ENCODE results near the gene SORBS2. TPM values are rescaled to one million over a fixed set of nuclear protein-coding genes. Genes with fewer than 3 reads are reported as not detected.

SORBS2 gene
- total and polyA plus RNA-seq, 2 of the 4 experiments (the other 2 are of a cell fraction): 0.18 TPM; not detected in 1

DNA sequence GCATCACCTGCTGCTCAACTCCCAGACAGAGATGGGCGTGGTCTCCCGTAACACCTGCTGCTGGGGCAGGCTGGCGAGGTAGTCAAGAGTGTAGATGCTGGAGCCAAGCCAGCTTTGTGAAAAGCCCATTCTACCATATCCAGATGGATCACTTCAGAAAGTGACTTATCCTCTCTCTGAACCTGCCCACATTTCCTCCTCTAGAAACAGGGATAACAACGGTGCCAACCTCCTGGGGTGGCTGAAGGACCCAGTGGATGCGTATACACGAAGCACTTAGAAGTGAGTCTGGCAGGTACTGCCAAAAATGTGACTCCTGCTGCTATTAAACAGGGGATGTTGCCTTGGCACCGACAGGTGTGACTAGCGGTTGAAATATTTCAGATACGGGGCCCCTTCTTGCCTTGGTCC is 95.8 kb downstream of the SORBS2 start:
- H3K56ac ChIP-seq (ENCODE audit: extremely low read depth, insufficient read depth, low read length): no peak overlapping the region
- H3K4me1 ChIP-seq (ENCODE audit: control insufficient read depth, insufficient read depth, low read length): no peaks in the 10 kb centered on the region
- no peaks in the 10 kb centered on the region for H4K20me1 ChIP-seq (ENCODE audit: insufficient read depth, low read length)
- no peak overlapping the region for H2BK15ac ChIP-seq (ENCODE audit: low read depth, low read length)
- H3K23ac ChIP-seq (ENCODE audit: low read depth, low read length): no peak overlapping the region
- H3K79me1 ChIP-seq (ENCODE audit: low read depth in 1 of 2, low read length in 2 of 2): no peaks in the 10 kb centered on the region
- TF ChIP-seq, protein P1, sequence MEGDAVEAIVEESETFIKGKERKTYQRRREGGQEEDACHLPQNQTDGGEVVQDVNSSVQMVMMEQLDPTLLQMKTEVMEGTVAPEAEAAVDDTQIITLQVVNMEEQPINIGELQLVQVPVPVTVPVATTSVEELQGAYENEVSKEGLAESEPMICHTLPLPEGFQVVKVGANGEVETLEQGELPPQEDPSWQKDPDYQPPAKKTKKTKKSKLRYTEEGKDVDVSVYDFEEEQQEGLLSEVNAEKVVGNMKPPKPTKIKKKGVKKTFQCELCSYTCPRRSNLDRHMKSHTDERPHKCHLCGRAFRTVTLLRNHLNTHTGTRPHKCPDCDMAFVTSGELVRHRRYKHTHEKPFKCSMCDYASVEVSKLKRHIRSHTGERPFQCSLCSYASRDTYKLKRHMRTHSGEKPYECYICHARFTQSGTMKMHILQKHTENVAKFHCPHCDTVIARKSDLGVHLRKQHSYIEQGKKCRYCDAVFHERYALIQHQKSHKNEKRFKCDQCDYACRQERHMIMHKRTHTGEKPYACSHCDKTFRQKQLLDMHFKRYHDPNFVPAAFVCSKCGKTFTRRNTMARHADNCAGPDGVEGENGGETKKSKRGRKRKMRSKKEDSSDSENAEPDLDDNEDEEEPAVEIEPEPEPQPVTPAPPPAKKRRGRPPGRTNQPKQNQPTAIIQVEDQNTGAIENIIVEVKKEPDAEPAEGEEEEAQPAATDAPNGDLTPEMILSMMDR (conservative IDR thresholded peaks at IDR 0.05; ENCODE audit: low read depth, low read length): no peak
- TF ChIP-seq RCOR1 (IDR thresholded peaks at IDR 0.05; ENCODE audit: insufficient replicate concordance, low read length) (no peak), CHD1 (IDR thresholded peaks at IDR 0.05; ENCODE audit: low read depth, low read length) (no peak), POLR2A (IDR thresholded peaks at IDR 0.05; ENCODE audit: low read depth, low read length) (no peak), BHLHE40 (IDR thresholded peaks at IDR 0.05; ENCODE audit: low read depth, low read length) (no peak), RFX5 (IDR thresholded peaks at IDR 0.05; ENCODE audit: low read depth, low read length) (no peak), CEBPB (IDR thresholded peaks at IDR 0.05; ENCODE audit: low read depth, low read length) (no peak), RAD21 (IDR thresholded peaks at IDR 0.05; ENCODE audit: low read length) (no peak), NFE2L2 (IDR thresholded peaks at IDR 0.05; ENCODE audit: low read depth, low read length) (no peak), MXI1 (IDR thresholded peaks at IDR 0.05; ENCODE audit: borderline replicate concordance, low read depth, low read length) (no peak), MAZ (IDR thresholded peaks at IDR 0.05; ENCODE audit: borderline replicate concordance, low read depth, low read length) (no peak), SMC3 (IDR thresholded peaks at IDR 0.05; ENCODE audit: low read depth, low read length) (no peak), FOS (IDR thresholded peaks at IDR 0.05; ENCODE audit: low read depth, low read length) (no peak)
- TF ChIP-seq, protein P2, sequence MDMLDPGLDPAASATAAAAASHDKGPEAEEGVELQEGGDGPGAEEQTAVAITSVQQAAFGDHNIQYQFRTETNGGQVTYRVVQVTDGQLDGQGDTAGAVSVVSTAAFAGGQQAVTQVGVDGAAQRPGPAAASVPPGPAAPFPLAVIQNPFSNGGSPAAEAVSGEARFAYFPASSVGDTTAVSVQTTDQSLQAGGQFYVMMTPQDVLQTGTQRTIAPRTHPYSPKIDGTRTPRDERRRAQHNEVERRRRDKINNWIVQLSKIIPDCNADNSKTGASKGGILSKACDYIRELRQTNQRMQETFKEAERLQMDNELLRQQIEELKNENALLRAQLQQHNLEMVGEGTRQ (IDR thresholded peaks at IDR 0.05; ENCODE audit: low read depth, low read length): no peak
- TF ChIP-seq, protein P3, sequence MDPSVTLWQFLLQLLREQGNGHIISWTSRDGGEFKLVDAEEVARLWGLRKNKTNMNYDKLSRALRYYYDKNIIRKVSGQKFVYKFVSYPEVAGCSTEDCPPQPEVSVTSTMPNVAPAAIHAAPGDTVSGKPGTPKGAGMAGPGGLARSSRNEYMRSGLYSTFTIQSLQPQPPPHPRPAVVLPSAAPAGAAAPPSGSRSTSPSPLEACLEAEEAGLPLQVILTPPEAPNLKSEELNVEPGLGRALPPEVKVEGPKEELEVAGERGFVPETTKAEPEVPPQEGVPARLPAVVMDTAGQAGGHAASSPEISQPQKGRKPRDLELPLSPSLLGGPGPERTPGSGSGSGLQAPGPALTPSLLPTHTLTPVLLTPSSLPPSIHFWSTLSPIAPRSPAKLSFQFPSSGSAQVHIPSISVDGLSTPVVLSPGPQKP (IDR thresholded peaks at IDR 0.05; ENCODE audit: borderline replicate concordance, low read depth, low read length): no peak
- WGBS, 2 experiments (ENCODE audit: extremely low coverage in 2 of 2, insufficient read length in 1 of 2): 81% methylated on average over 5 of the region's 9 CpGs; no CpG with 5 or more reads in 1 of the 2 experiments
- BruUV-seq (replicated peaks): no TSS peak
- ChIA-PET CTCF (no interaction called here), POLR2A (ENCODE audit: unreplicated experiment) (no interaction called here)
- intact Hi-C loops (cut with micrococcal nuclease) (no loop called here), in situ Hi-C loops (cut with MboI; ENCODE audit: low sequenced_read_pairs) (no loop called here), dilution Hi-C loops (cut with HindIII; ENCODE audit: low sequenced_read_pairs, unreplicated experiment) (no loop called here)
- H4K5ac ChIP-seq (ENCODE audit: low read depth, low read length): no peak overlapping the region
- peaks cover 19% of the 10 kb centered on the region for H3K27me3 ChIP-seq (ENCODE audit: control insufficient read depth, insufficient read depth, low read length)
- no peak overlapping the region for H4K8ac ChIP-seq (ENCODE audit: low read depth in 2 of 2, low read length in 2 of 2)
- H2BK5ac ChIP-seq (ENCODE audit: low read depth, low read length, poor library complexity, severe bottlenecking): no peak overlapping the region
- no peak overlapping the region for H2AK5ac ChIP-seq (ENCODE audit: low read depth, low read length)
- H3K4me2 ChIP-seq (ENCODE audit: low read depth, low read length): no peak overlapping the region
- H3K18ac ChIP-seq (ENCODE audit: low read depth, low read length): no peak overlapping the region
- no peak overlapping the region for H2AK9ac ChIP-seq (replicated peaks; ENCODE audit: low read depth, low read length, poor library complexity)
- no peak overlapping the region for H3K9ac ChIP-seq (ENCODE audit: low read depth, low read length)
- no peak overlapping the region for H2BK20ac ChIP-seq (ENCODE audit: low read depth, low read length)
- no peak overlapping the region for H4K91ac ChIP-seq (ENCODE audit: insufficient read depth, low read depth, low read length)
- H3K14ac ChIP-seq (replicated peaks; ENCODE audit: low read depth, low read length): no peak overlapping the region
- H3K4me3 ChIP-seq (ENCODE audit: insufficient read depth, low read depth, low read length): no peak overlapping the region
- H2BK120ac ChIP-seq (ENCODE audit: low read depth, low read length): no peak overlapping the region
- H3K36me3 ChIP-seq (ENCODE audit: control insufficient read depth, insufficient read depth, low read length): no peaks in the 10 kb centered on the region
- H3K9me1 ChIP-seq (ENCODE audit: insufficient read depth, low read length): no peaks in the 10 kb centered on the region; the same call in 1 of the 2 replicates
- H2AFZ ChIP-seq (replicated peaks; ENCODE audit: low read length, poor library complexity): no peak overlapping the region
- no peak overlapping the region for H3K4ac ChIP-seq (ENCODE audit: low read depth, low read length)
- no peak for ATAC-seq (ENCODE audit: low read depth)
- no peak overlapping the region for H3K27ac ChIP-seq (ENCODE audit: insufficient read depth, low read length)
- no peak for DNase-seq
- peaks cover 2% of the 10 kb centered on the region; the same call in 1 of the 2 replicates for H3K9me3 ChIP-seq (ENCODE audit: control insufficient read depth, insufficient read depth, low read length)

Data from IMR-90 (cell line).